Mesothelial cell of epicardium (in vitro differentiated cells): Measurements from ENCODE around the gene PADI6. TPM values are rescaled to one million over a fixed set of nuclear protein-coding genes. Genes with fewer than 3 reads are reported as not detected.

Experiments used
- DNase-seq, 2 experiments: peaks; one replicate each; pipeline ENCODE4 v3.0.0; 2021; ENCODE audit warnings: low spot score in 2 of 2; ENCODE audit not compliant: unreplicated experiment in 2 of 2
- H3K27ac Mint-ChIP-seq: 2 replicates; pipeline ENCODE4 v1.8.0; 2021; ENCODE audit warnings: mixed read lengths
- H3K27me3 Mint-ChIP-seq: 2 replicates; pipeline ENCODE4 v1.8.0; 2021; ENCODE audit warnings: low read depth, mixed read lengths
- H3K36me3 Mint-ChIP-seq: 2 replicates; pipeline ENCODE4 v1.8.0; 2021; ENCODE audit warnings: mixed read lengths
- H3K4me1 Mint-ChIP-seq: 2 replicates; pipeline ENCODE4 v1.8.0; 2021; ENCODE audit warnings: mixed read lengths
- H3K4me3 Mint-ChIP-seq: 2 replicates; pipeline ENCODE4 v1.8.0; 2021; ENCODE audit warnings: mild to moderate bottlenecking, moderate library complexity, mixed read lengths
- H3K9me3 Mint-ChIP-seq: 2 replicates; pipeline ENCODE4 v1.8.0; 2021; ENCODE audit warnings: mixed read lengths
- CTCF ChIP-seq: fragments of 200-600 bp; sonication (generic); IDR thresholded peaks from one replicate; pipeline ENCODE4 v1.5.0; 2021; ENCODE audit warnings: antibody characterized with exemption; ENCODE audit not compliant: unreplicated experiment
- total RNA-seq: library from RNA; stranded (reverse); gene quantifications from 3 replicates; pipeline ENCODE4 v1.2.1, GENCODE V29; 2021

The PADI6 gene
- total RNA-seq, 1 donor from 2014 or later: not detected

- peaks cover 10% of the 10 kb centered on the region for H3K4me1 Mint-ChIP-seq
These were observed 9.2 kb downstream of the PADI6 start for GRCh38 chr1:17381161-17381560.

GRCh38 chr1:17392199-17392740 lies 20.3 kb downstream of the PADI6 start:
- no peak for TF ChIP-seq CTCF
- Mint-ChIP-seq H3K27ac (no peak overlapping the region), H3K36me3 (no peaks in the 10 kb centered on the region), H3K4me1 (no peaks in the 10 kb centered on the region), H3K27me3 (peaks cover 6% of the 10 kb centered on the region), H3K9me3 (no peaks in the 10 kb centered on the region), H3K4me3 (no peak overlapping the region)
- DNase-seq: no peak

More at GRCh38 chr1:17381161-17381560, 9.2 kb downstream of the PADI6 start:
- H3K36me3 Mint-ChIP-seq: no peaks in the 10 kb centered on the region
- no peak for DNase-seq
- H3K9me3 Mint-ChIP-seq: no peaks in the 10 kb centered on the region
- no peak overlapping the region for H3K4me3 Mint-ChIP-seq
- TF ChIP-seq CTCF: no peak
- H3K27ac Mint-ChIP-seq: no peak overlapping the region
- peaks cover 20% of the 10 kb centered on the region for H3K27me3 Mint-ChIP-seq

GRCh38 chr1:17393230-17393629 lies 21.2 kb downstream of the PADI6 start:
- no peak overlapping the region for H3K4me3 Mint-ChIP-seq
- TF ChIP-seq CTCF: no peak
- H3K9me3 Mint-ChIP-seq: no peaks in the 10 kb centered on the region
- no peaks in the 10 kb centered on the region for H3K36me3 Mint-ChIP-seq
- H3K4me1 Mint-ChIP-seq: no peaks in the 10 kb centered on the region
- DNase-seq: no peak
- peaks cover 6% of the 10 kb centered on the region for H3K27me3 Mint-ChIP-seq
- H3K27ac Mint-ChIP-seq: no peak overlapping the region

GRCh38 chr1:17397910-17398695 lies 26.1 kb downstream of the PADI6 start:
- no peaks in the 10 kb centered on the region for H3K9me3 Mint-ChIP-seq

GRCh38 chr1:17400725-17401341 lies 28.8 kb downstream of the PADI6 start:
- no peak for DNase-seq
- TF ChIP-seq CTCF: no peak
- Mint-ChIP-seq H3K36me3 (no peaks in the 10 kb centered on the region), H3K27ac (no peak overlapping the region), H3K4me1 (no peaks in the 10 kb centered on the region), H3K27me3 (no peaks in the 10 kb centered on the region), H3K9me3 (no peaks in the 10 kb centered on the region), H3K4me3 (no peak overlapping the region)

More at GRCh38 chr1:17397910-17398695, 26.1 kb downstream of the PADI6 start:
- no peak overlapping the region for H3K4me3 Mint-ChIP-seq
- H3K36me3 Mint-ChIP-seq: no peaks in the 10 kb centered on the region
- no peak for DNase-seq
- H3K27me3 Mint-ChIP-seq: peaks cover 1% of the 10 kb centered on the region
- H3K27ac Mint-ChIP-seq: no peak overlapping the region
- TF ChIP-seq CTCF: no peak
- H3K4me1 Mint-ChIP-seq: no peaks in the 10 kb centered on the region
